Measurements from ENCODE around the gene HSF5.
"Not testable (repeated sequence)": the region's sequence is repeated elsewhere in the genome, so short reads cannot be mapped to it uniquely, and the experiment has no call there.

The HSF5 gene

DNA sequence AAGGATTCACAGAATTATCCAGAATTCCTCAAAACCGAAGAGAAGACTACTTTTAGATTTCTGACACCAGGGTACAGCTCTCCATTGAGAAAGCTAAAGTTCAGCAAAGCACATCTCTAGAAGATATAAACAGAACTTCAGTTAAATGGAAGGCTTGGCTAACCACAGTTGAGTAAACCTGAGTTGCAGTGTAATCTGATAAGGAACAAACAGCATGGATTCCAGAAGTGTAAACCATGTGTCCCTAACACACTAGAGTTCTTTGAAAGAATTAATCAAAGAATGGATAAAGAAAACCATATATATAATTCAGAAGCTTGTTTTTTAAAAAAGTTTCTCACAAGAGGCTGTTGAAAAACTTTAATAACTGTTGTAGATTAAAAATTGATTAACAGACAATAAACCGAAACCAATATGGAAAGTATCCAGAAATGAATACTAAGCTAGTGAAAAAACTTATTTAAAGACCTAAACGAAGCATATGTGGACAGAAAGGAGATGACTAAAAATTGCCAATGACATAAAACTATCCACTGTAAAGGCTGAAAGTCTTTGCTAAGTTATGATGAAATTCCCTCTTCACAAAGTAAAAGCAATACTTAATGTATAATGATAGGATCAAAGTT, 75.1 kb downstream of the HSF5 start:
- peak in 1 of 5 experiments; percentile 90 for DNase-seq

DNA sequence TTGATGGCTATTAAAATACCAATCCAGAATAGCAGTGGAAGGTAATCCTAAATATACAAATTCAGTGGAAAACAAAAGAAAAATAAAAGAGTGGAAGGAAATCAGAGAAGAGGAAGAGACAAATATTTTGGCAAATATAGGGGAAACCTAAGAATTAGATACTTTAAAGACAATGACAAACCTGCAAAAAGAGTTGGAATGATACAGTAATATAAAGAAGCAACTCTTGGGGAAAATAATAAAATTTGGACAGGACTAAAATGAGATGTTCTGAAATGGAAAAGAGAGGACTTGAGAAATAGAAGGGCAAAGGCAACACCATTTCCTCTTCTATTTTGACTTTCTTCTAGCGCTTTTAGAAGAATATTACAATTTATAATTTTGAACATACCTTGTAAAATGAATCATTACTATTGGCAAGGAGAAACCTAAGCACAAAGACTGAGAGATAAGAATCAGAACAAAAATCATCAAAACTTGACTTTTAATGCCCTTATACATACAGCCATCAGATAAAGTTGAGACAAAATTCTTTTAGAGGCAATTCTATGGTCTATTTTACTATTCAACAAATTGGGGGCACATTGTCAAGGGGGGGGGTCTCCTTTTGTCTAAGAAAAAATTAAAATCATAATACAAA, 76.0 kb downstream of the HSF5 start:
- DNase-seq: peak in 1 of 5 experiments; percentile 34

DNA sequence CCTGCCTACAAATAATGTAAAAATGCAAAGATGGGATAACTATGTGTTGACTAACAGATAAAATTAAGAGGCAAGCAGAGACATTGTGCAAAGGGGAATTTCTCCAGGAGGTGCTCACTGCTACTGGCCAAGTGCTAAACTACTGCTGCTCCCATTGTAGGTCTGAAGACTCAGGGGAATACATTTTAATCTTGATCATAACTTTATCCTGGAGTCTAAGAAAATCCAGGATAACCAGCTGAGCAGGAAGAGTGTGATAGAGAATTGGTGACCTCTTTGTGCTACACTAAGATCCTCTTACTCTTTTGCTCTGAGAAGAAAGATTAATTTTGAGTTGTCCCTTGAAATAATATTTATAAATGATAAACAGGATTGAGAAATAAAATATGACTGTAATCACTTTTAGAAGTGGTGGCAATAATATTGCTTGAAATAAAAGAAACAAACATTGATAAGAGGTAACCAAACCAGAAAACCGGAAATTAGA, 76.8 kb downstream of the HSF5 start:
- no peak for DNase-seq

DNA sequence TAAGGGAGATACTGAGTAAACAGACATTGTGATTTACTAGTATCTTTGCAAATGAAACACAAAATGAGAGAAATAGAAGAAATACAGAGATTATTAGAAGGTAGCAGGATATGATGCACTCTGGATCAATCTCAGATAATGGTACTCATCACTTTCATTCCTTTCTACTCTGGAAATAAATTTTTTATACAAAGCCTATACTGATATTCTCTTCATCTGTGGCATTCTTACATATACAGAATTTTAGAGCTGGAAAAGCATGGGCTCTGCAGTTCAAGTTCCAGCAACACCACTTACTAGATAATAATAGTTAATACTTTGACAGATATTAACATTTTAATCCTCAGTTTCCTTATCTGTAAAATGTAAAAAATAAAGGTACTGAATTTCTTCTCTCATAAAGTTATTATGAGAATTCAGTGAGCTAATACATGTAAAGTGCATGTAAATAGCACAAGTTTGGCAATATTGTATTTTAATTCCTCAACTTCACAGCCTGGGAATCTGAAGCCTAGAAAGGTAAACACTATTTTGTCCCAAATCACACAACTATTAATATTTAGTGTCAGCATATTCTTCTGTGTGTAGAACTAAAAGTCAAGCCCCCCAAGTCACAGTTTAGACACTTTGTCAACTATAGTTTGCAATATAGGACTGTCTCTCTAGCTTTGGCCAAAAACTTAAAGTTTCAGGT, 77.3 kb downstream of the HSF5 start:
- DNase-seq: no peak

DNA sequence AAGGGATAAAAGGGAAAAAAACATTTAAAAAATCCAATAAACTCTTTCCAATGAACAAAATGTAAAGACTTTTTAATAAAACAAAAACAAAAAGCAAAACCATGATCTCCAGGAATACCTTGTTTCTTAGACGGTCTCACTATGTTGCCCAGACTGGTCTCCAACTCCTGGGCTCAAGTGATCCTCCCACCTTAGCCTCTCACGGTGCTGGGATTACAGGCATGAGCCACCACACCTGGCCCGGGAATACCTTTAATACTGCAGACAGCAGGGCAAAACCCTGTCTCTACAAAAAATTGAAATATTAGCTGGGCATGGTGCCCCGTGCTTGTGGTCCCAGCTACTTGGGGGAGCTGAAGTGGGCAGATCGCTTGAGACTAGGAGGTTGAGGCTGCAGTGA, 78.8 kb downstream of the HSF5 start:
- DNase-seq: no peak

DNA sequence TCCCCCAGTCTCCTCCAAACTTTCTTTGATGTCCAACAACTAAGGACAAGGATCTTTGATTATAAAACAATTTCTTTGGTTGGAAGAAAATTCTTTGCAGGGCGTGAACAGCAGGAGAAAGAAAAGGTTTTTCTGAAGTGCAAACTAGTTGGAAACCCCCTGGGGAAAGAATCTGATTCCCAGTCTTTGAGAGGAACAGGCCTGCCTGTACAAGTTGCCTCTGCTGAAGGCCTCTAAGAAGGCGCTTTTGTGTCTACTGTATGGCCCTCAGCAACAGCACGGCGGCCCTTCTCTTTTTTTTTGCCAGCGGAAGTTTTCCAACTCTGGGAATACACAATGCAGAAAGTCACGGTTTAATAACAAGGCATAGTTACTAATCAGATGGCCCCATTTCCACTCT, 84.9 kb downstream of the HSF5 start:
- no peak for DNase-seq

DNA sequence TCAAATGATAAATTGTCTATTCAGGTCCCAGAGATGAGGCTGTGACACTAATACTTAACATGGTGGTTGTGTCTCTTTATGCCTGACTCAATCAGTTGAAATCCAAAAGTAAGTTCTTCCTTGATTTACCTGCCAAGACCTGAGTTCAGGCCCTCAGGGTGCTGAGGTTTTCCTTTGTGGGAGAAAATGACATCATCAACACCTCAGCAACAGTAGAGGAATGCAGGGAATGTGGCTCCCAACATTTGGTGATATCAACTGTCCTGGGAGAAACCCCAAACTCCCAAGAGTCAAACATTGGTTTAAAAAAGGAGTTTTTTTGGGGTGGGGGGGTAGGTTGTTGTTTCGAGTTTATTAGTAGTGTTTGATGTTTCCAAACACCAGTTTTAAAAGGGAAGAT, 85.5 kb downstream of the HSF5 start:
- no peak for DNase-seq

DNA sequence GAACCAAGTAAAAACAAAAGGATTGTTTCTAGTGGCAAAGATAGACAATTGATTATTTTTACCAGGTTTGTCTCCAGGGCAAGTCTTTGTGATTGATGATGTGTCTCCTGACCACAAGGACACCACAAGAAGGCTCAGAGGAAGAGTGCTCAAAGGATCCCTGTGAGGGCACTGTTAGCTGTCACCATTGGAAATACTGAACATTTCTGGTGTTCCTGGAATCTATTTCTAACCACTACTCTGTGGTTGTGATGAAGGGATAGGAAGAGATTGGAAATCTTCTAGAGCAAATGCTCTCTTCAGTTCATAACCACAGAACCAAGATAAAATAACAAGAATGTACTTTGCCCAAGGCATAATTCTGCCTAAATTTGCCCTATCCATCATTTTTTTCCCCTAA, 86.2 kb downstream of the HSF5 start:
- peak in 1 of 5 experiments; percentile 69 for DNase-seq

DNA sequence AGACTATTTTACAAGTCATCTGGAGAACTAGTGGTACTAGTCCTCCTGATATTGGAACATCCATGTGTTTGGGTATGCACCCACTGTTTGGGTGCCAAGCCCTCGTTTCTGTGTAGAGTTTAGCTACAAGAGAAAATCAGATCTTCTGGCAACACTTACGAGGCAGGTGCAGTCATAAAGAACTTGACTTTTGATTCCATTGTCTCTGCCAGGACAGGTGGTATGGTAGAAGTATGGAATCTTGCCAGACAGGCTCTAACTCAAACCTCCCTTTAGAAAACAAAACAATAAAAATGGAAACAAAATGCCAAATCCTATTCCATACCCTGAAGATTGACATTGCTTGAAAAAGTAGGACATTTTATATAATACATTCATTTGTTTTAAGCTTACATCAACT, 86.9 kb downstream of the HSF5 start:
- DNase-seq: no peak

DNA sequence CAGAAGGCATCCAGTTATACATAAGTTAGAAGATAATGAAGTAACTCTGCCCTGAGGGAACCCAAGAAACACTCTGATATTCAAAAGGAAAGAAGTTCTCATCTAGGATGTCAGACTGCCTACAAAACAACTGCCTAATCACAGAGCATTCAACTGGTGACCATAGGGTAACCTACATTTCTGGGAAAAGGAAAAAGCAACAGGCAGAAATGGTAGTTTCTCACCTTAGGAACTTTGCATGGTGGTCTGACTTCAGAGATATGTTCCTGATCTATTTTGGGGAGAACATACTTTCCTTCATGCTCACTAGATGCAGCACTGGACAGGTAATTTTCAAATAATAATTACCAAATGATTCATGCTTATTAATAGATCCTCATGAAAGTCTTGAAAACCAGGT, 87.4 kb downstream of the HSF5 start:
- DNase-seq: no peak

DNA sequence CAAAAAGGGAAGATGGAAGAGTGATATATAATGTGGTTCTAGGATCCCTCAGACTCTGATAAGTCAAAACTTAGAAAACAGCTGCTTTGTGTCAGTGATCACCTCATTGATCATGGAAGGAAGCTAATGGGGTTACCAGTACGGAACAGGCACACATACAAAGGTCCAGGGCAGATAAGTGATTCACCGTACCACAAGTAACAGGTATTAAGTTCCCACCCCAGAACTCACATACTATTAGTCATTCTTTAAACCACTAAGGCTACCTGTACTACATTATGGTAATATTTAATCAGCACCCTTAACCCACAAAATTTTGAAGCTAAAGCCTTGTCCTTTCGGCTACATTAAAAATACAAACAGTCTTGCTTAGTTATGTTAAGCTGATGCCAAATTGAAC, 88.2 kb downstream of the HSF5 start:
- DNase-seq: no peak

DNA sequence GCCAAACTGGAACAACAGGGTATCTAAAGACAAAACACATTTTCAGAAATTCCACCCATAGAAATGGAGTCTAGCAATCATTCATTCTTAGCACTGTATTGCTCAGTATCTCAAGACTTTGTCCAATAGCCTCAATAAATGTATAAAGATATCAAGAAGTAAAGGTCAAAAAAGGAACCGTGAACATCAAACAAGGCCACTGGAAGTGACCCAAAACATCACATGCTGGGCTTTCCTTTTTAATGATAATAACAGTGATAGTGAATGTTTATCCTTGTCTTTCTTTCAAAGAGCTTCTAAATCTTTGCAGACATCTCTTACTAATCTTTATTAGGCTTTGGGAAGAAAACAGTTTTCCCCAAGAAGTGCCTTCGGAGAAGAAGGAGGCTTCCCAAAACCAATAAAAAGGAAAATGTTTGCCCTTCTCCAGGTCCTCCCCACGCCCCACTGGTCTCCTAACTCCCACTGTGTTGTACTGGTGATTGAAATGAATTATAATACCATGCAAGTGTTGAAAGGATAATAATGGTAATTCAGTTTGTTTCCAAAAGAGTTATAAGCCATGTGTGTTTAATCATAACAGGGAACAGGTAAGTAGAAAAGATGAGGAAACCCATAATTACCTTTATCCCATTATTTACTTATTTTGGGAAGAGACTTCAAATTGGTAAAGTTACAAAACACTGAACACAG, 89.5 kb downstream of the HSF5 start:
- no peak for DNase-seq

DNA sequence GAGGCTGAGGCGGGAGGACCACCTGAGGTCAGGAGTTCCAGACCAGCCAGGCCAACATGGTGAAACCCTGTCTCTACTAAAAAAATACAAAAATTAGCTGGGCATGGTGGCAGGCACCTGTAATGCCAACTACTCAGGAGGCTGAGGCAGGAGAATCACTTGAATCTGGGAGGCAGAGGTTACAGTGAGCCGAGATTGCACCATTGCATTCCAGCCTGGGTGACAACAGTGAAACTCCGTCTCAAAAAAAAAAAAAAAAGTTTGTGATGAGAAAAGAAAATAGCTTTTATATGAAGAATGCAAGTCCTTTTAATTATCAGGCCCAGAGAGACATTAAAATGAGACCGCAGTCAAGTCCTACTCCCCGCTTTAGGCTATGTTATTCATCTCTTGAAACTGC, 90.8 kb downstream of the HSF5 start:
- not testable (repeated sequence) for DNase-seq

DNA sequence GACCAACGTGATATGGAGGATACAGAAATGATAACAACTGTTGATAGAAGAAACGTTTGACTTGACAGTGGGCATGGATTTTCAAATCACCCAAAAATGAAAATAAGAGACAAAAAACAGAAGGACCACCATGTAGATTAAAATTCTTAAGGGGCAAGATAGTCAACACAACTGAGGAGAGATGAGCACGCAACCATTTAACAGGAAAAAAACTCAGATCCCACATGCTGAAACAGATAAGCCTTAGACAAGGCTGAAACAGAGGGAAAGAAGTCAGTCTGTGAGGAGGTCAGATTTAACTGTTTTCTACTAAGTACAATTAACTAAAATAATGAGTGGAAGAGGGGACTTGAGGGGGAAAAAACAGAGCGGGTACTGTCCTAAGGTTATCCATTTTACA, 92.0 kb downstream of the HSF5 start:
- no peak for DNase-seq

DNA sequence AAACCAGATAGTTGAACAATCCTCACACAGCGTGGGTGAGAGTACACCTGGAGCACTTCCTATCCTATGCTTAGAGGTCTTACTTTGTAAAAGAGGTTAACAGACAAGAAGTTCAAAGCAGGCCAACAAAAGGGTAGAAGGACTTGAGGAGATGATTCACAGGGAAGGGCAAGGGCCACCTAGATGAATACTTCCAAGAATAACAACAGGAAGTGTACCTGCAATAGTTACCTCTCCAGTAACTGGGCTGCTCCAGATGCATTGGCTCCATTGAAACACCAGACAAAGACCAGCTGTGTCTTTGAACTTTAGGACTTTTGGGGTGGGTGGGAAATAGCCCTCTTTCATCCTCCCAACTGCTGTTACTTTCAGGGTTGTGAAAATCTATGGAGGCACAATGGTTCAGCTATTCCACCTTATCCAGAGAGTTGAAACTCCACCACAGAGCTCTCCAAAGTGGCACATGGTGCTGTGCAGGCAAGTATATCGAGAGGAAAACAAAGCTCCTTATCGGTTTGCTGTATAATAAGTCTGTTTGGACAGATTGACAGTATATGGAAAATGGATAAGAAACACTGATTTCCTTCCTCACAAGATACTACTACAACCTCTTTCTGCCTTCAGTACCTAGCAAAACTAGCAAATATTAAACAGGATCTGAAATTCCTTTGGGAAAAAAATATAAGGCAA, 93.5 kb downstream of the HSF5 start:
- DNase-seq: no peak

DNA sequence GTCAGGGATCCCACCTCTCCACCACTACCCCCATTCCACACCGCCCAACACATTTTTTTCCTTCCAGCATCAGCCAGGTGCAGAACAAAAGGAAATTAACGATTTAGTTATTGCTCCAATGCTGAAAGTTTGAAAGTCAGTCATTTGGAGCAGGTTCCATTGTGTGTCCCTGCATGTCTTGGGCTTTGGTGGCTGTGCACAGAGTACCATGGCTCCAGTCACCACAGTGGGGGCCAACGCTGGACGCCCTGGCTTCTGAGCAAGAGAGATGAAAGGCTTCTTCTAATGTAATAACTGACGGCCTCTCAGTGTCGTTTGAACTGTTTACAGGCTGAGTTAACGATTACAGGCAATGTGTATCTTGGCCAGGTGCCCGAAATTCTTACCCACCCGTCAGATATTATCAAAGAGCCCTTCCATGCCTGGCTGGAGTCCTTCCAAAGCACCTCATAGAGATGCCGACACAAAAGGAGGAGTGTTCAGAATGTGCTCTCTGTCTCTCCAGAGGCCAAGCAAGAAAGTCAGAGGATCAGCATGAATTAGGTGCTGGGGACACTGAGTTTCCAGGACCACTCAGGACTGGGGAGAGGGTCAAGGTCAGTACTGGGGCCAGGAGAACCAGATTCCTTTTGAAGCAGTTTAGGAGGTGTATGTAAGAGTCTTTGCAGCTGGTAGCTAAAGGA, 96.8 kb downstream of the HSF5 start:
- no peak for DNase-seq

DNA sequence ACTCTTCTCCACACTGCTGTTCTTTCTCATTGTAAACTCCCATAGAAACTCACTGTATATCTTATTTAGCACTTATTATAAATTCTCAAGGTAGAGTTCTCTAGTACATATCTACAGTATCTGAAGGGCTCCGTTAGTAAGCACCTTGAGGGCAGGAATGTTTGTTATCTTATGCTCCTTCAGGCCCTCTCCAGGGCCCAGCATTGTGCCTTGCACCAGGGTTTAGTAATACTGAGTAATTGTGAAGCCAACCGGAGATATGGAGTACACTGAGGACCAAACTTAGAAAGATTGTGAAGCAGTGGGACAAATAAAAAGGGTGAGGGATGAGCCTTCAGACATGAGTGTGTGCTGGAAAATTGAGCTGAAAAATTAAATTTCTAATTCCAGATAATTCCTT, 97.3 kb downstream of the HSF5 start:
- DNase-seq: no peak

DNA sequence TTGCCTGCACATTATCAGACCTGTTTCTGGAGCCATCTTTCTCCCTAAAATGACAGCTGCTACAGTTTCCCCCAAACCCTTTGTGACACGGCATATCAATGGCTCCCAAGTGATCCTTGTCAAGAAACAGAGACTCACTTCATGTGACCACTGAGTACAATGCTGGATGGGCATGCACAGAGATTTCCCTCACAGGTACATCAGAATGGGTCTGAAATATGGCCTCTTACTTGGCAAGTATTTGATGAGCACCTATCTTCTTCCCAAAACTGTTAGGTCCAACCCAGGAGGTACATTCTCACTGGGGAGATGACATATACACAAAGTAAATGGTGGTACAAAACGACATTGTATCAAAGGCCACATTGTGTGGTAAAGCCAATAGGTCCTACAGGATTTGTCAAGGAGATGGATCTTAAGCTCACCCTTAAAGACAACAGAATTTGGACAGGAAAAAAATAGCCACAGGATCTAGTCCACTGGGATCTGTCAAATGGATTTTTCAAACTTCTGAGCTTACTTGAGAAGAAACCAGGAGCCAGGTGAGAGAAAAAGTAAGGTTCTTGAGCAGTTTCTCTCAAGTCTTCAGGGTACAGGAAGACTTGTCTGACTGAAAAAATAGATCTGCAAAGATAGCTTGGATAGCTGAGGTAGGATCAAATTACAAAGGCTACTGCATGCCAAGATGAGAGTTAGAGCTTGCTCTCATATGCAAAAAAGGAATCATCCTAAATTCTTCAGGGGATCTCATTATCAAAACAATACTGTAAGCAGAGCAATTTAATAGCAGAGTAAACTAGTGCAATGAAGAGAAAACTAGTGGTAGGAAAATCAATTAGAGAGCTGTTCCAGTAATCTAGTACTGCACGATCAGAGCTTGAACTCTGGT, 99.7 kb downstream of the HSF5 start:
- DNase-seq: peak in 1 of 5 experiments; percentile 49

DNA sequence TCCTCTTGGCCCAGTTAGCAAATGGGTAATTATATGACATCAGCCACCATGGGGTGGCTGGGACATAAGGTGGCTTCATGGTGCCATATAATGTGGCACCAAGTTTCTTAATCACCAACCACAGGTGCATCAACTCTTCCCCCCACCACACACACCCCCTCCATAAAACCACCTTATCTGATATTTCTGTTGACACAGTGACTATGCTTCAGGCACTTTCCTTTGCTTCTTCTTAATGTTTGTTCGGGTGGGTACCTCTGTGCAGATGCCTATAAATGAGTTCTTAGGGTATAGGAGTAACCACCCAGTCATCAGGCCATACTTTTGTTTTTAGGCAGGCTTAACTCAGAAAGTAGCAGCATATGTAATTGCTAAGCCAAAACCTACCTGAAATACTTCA, 100.4 kb downstream of the HSF5 start:
- peak in 2 of 5 experiments; percentile 72 to 89 for DNase-seq

DNA sequence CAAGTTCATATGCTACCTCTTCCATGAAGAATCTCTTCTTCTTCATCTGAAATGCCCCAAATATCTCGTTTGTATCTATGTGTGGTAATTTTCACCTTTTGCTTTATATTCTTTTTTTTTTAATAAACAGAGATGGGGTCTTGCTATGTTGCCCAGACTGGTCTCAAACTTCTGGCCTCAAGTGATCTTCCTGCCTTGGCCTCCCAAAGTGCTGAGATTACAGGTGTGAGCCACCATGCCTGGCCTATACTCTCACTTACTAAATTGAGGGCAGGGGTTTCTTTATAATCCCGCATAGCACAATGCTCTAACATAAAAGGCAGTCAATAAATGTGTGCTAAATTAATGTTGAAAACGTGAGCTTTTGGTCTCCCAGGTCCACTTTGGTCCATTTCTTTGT, 101.5 kb downstream of the HSF5 start:
- no peak for DNase-seq

DNA sequence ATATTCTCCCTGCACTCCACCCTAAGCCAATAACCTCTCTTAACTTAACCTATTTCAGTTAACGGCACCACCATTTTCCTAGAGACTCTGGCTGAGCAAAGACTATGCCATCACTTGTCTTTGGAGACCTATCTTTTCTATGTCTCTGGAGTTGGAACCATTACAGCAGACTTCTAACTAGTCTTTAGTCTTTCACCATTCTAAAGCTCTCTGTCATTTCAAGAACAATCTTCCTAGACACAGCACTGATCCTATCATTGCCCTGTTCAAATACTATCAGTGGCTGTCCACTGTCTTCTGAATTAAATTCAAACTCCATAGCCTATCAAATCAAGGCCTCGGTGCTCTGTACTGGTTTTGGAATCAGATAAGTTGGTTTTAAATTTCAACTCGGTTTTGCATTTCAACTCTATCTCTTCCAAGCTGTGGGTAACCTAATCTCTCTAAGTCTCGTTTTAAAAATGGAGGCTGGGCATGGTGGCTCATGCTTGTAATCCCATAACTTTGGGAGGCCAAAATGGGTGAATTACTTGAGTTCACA, 102.8 kb downstream of the HSF5 start:
- no peak for DNase-seq

Data from T-helper 2 cell (primary cell).